ENCODE measurements around the gene C19orf25.

- TF ChIP-seq, protein P1, sequence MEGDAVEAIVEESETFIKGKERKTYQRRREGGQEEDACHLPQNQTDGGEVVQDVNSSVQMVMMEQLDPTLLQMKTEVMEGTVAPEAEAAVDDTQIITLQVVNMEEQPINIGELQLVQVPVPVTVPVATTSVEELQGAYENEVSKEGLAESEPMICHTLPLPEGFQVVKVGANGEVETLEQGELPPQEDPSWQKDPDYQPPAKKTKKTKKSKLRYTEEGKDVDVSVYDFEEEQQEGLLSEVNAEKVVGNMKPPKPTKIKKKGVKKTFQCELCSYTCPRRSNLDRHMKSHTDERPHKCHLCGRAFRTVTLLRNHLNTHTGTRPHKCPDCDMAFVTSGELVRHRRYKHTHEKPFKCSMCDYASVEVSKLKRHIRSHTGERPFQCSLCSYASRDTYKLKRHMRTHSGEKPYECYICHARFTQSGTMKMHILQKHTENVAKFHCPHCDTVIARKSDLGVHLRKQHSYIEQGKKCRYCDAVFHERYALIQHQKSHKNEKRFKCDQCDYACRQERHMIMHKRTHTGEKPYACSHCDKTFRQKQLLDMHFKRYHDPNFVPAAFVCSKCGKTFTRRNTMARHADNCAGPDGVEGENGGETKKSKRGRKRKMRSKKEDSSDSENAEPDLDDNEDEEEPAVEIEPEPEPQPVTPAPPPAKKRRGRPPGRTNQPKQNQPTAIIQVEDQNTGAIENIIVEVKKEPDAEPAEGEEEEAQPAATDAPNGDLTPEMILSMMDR (IDR thresholded peaks at IDR 0.05; ENCODE audit: borderline replicate concordance, extremely low read depth, low read length, poor library complexity, severe bottlenecking): no peak
- TF ChIP-seq EZH2 (IDR thresholded peaks at IDR 0.05; ENCODE audit: borderline replicate concordance, low read depth, low read length, severe bottlenecking): no peak
Observed at GRCh38 chr19:1505991-1506881, 27.2 kb upstream of the C19orf25 start.
